ENCODE measurements around the gene ADGRG2.

DNA sequence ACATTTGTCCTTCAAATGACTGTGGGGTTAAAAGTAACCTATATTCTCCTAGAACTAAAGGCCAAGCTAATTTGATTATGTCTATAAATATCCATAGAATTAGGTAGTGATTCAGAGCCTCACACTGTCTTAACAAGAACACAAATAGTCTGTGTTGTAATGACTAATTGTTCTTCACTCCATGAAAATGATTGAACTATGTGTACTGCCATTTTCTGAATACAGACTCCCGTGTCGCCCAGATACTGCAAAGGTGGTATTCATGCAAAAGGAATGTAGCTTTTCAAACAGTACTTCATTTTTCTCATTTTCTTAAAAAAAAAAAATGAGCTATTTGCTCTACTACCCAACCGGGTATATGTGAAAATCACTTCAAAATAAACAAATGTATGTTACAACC, 127.0 kb downstream of the ADGRG2 start:
- TF ChIP-seq, protein P1, sequence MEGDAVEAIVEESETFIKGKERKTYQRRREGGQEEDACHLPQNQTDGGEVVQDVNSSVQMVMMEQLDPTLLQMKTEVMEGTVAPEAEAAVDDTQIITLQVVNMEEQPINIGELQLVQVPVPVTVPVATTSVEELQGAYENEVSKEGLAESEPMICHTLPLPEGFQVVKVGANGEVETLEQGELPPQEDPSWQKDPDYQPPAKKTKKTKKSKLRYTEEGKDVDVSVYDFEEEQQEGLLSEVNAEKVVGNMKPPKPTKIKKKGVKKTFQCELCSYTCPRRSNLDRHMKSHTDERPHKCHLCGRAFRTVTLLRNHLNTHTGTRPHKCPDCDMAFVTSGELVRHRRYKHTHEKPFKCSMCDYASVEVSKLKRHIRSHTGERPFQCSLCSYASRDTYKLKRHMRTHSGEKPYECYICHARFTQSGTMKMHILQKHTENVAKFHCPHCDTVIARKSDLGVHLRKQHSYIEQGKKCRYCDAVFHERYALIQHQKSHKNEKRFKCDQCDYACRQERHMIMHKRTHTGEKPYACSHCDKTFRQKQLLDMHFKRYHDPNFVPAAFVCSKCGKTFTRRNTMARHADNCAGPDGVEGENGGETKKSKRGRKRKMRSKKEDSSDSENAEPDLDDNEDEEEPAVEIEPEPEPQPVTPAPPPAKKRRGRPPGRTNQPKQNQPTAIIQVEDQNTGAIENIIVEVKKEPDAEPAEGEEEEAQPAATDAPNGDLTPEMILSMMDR (IDR thresholded peaks at IDR 0.05) = no peak
- TF ChIP-seq POLR2A (IDR thresholded peaks at IDR 0.05) = no peak
